ENCODE results near the gene NUDT22.

DNA sequence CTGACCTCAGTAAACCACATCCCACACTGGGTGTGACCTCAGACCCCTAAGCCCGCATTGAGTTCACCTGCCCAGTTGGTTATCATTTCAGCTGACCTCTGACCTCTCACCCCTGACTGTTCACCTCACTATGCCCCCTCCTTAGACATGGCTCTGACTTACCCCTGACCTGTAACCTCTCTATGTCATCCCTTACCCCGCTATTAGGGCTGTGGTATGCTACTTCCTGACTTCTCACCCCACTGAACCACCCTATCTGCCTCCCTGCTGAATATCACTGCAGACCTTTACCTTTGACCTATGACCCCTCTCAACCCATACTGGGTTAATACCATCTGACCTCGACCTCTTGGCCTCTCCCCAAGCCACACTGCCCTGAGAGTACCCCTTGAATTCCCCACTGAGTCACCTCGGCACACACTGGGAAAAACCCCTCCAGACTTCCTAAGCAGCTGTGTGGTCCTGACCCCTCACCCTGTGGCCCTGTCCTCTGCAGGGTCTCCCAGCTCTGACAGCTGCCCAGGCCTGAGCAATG lies 33.5 kb downstream of the NUDT22 start:
- TF ChIP-seq, protein P1, sequence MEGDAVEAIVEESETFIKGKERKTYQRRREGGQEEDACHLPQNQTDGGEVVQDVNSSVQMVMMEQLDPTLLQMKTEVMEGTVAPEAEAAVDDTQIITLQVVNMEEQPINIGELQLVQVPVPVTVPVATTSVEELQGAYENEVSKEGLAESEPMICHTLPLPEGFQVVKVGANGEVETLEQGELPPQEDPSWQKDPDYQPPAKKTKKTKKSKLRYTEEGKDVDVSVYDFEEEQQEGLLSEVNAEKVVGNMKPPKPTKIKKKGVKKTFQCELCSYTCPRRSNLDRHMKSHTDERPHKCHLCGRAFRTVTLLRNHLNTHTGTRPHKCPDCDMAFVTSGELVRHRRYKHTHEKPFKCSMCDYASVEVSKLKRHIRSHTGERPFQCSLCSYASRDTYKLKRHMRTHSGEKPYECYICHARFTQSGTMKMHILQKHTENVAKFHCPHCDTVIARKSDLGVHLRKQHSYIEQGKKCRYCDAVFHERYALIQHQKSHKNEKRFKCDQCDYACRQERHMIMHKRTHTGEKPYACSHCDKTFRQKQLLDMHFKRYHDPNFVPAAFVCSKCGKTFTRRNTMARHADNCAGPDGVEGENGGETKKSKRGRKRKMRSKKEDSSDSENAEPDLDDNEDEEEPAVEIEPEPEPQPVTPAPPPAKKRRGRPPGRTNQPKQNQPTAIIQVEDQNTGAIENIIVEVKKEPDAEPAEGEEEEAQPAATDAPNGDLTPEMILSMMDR (IDR thresholded peaks at IDR 0.05; ENCODE audit: insufficient read depth, low read depth, low read length), result no peak
- TF ChIP-seq EZH2 (IDR thresholded peaks at IDR 0.05; ENCODE audit: insufficient read depth, low read length), result no peak
